IPS DF 19.7 (cell line): Measurements from ENCODE around the gene AMOTL1.
"Not testable (repeated sequence)": the region's sequence is repeated elsewhere in the genome, so short reads cannot be mapped to it uniquely, and the experiment has no call there.

Experiments
- DNase-seq: peaks from one replicate; pipeline ENCODE4 v3.0.0-alpha.2; 2013; ENCODE audit warnings: low read depth, low spot score

AMOTL1 gene

DNA sequence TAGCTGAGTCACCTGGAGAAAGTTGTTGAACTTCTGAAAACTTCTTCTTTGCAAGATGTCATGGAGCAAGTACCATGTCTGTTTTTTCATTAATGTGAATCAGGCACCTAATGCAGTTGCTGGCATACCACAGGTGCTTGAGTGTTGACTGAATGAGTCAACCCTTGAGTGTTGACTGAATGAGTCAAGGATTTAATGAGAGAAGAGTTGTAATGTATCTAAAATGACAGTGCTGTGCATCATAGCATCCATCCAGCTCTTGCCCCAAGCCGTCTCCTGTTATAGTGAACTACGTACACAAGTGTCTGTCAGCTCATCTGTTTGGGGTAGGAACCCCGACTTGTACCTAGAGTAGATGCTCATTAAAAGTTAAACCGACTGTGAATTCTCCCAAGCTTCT, 112.1 kb downstream of the AMOTL1 start:
- no peak for DNase-seq

DNA sequence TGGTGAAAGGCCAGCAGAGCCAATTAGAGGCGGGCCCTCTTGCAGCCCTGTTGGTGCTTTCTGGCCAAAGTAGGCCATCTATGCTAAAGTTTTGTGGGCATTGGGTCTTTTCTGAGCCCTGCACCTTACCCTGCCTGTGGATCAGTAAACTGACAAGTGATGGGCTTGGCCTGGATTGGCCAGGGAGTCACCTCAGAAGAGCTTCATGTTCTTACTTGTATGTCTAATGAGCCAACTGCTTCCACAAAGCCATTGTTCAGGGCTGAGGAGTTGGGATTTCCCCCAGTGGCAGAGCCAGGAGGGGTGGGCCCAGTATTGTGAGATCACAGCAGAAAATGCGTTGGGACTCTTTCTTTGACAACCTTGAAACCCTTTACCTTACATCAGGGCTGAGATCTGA, 114.8 kb downstream of the AMOTL1 start:
- DNase-seq, result no peak

GRCh38 chr11:94883878-94884277, 115.7 kb downstream of the AMOTL1 start:
- DNase-seq, result no peak

GRCh38 chr11:94884376-94884775, 116.2 kb downstream of the AMOTL1 start:
- no peak for DNase-seq

GRCh38 chr11:94885133-94885532, 117.0 kb downstream of the AMOTL1 start:
- DNase-seq, result no peak

DNA sequence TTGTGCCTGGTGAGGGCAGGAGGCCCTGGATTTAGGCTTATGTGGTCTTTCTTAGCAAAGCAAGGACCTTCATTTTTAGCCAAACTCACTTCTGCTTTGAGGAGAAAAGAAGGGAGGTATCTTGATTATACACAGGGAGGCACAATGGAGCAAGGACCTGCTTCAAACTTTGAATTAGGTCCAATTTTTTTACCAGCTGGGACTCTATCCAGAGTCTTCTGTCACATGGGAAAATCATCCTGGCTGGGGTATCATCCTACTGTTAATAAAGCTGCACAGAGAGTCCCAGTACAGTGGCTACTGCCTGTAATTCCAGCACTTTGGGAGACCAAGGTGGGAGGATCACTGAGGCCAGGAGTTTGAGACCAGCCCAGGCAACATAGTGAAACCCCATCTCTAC, 117.4 kb downstream of the AMOTL1 start:
- DNase-seq, result no peak

DNA sequence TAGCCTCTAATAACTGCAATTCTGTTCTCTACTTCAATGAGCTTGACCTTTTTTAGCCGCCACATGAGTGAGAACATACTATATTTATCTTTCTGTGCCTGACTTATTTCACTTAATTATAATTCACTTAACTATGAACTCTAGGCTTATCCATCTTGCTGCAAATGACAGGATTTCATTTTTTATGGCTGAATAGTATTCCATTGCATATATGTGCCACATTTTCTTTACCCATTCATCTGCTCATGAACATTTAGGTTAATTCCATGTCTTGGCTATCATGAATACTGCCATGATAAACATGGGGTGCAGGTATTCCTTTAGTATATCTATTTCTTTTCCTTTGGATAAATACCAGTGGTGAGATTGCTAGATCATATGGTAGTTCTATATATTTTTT, 120.0 kb downstream of the AMOTL1 start:
- no peak for DNase-seq

DNA sequence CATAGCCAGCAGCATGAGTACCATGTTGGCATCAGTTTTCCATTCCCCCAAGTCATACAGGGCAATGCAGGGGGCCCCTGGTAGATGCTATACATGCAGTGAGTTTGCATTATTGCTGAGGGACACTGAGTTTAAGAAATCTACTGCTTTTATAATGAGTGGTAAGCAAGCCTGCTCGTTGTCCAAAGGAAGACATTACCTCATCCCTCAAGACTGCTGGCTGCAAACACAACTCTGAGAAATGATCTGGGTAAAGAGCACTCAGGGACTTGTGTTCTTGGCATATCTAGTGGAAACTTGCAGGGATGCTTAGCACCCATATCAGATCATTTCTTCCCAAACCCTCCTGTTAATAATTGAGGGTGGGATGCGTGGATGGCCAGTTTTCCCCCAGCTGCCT, 127.3 kb downstream of the AMOTL1 start:
- DNase-seq, result no peak

- no peak for DNase-seq
These were observed 127.8 kb downstream of the AMOTL1 start for GRCh38 chr11:94895971-94896370.

GRCh38 chr11:94897330-94897768, 129.2 kb downstream of the AMOTL1 start:
- no peak for DNase-seq

GRCh38 chr11:94907226-94907625, 139.1 kb downstream of the AMOTL1 start:
- no peak for DNase-seq

DNA sequence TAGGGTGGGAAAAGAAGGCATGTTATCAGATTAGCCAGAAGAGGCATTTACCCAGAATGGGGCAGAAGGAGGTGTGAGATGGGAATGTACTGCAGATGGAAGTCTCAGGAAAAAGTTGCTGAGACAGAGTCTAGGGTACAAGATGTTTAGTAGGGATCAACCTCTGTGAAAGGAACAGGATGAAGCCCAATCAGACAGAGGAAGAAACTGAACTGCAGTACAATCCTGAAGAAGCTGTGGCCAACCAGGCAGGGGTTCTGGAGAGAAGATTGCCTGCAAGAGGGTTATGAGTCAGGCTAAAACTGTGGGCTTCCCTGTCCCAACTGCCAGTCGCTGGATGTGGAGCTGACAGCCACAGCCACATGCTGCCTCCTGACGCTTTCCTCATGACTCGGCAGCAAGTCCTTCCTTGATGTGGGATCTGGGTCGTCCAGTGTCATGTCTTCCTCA, 141.2 kb downstream of the AMOTL1 start:
- DNase-seq, result no peak

DNA sequence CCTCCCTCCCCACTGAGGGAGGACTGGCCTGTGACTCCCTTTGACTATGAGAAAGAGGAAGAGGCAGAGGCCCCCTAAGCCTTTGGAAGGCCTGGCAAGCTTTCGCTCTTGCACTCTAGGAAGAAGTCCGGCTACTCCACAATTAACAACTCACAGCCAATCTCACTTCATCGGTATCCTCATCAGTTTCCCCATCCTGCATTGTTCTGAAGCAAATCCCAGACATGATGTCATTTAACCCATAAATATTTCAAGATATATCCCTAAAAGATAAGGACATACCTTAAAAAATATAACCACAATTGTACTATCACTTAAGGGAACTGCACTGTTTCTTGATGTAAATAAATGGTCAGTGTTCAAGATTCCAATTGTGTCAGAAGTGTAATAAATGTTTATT, 142.1 kb downstream of the AMOTL1 start:
- no peak for DNase-seq

DNA sequence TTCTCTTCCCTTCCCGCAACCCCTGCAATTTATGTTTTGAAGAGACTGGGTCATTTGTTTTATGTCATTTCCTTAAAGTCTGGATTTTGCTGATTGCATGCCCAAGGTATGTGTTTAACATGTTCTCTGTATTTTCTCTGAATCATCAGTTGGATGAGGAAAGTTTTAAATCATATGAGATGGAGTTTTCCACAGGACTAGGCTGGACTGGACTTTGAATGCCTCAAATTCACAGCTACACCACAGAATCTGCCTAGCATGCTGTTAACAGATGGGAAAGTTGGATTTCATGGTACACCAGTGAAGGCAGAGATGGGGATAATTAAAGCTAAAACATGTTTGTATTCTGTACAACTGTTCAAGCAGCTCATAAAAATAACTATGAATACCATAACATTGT, 142.6 kb downstream of the AMOTL1 start:
- no peak for DNase-seq

GRCh38 chr11:94912806-94913205, 144.7 kb downstream of the AMOTL1 start:
- DNase-seq, result no peak

- not testable (repeated sequence) for DNase-seq
These were observed 145.7 kb downstream of the AMOTL1 start for GRCh38 chr11:94913718-94914394.

GRCh38 chr11:94920311-94920710, 152.2 kb downstream of the AMOTL1 start:
- no peak for DNase-seq

GRCh38 chr11:94922321-94923003, 154.3 kb downstream of the AMOTL1 start:
- DNase-seq, result no peak

- DNase-seq, result no peak
These were observed 154.8 kb downstream of the AMOTL1 start for GRCh38 chr11:94923004-94923334.

DNA sequence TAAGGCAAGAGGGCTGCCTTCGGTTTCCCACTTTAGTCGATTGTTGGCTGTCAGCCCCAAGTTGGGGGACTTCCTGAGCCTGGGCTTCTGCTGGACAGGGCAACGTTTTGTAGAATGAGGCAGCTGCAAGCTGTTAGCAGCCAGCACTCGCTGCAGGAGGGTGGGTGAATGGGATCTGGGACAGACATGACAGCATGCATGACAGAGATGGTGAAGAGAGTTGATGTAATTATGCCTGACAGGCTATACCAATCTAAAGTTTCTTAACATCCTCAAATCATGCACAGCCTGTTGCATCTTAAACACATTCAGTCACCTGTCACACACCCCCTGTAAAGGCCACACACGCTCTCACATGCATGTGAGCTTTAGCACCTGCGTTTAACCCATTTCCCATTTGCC, 156.0 kb downstream of the AMOTL1 start:
- DNase-seq, result no peak

DNA sequence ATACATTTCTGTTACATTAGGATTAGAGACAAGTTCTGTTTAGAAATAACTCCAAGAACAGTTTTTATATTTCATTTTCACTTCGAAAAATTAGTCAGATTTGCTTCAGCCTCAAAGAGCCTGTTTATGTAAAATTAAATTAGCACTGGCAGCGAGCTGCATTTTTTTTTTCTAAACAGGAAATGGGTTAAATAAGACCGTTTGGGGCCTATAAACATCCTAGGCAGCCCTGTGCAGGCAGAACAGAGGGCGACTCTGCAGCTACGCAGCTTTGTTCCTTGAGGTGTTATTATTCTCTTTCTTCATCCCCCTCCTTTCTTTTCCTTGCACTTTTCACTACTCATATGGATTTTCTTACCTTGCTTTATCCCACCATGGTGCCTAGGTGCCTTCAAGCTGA, 156.5 kb downstream of the AMOTL1 start:
- no peak for DNase-seq

- no peak for DNase-seq
These were observed 157.5 kb downstream of the AMOTL1 start for GRCh38 chr11:94925422-94926270.

DNA sequence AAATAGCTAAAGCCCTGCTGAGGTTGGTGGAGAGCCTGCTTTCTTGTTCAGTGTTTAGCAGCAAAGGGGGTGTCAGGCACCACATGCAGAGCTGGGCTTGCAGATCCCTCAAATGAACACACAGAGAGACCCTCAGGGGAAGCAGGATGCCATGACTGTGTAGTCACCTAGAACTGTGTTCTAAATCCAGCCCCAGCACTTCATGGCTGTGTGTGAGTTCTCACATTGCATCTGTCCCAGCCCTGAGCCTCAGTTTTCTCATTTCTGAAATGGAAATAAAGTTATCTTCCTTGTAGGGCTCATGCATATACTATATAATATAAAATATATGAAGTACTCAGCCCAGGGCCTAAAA, 158.1 kb downstream of the AMOTL1 start:
- no peak for DNase-seq
